Endodermal cell (in vitro differentiated cells): Measurements from ENCODE around the gene CLN6. TPM values are rescaled to one million over a fixed set of nuclear protein-coding genes. Genes with fewer than 3 reads are reported as not detected.

ENCODE experiments used
- DNase-seq: peaks from one replicate; pipeline ENCODE4 v3.0.0-alpha.2; 2017
- H3K27ac ChIP-seq: 2 replicates; pipeline ENCODE4 v1.5.1; 2013; ENCODE audit warnings: mild to moderate bottlenecking, low read depth, low read length, moderate library complexity
- H3K27me3 ChIP-seq: 2 replicates; pipeline ENCODE4 v1.6.1; 2013; ENCODE audit warnings: mild to moderate bottlenecking, low read length, moderate library complexity; ENCODE audit not compliant: insufficient read depth, control insufficient read depth, poor library complexity, severe bottlenecking
- H3K36me3 ChIP-seq: 2 replicates; pipeline ENCODE4 v1.7.0; 2013; ENCODE audit warnings: mild to moderate bottlenecking, low read length, moderate library complexity; ENCODE audit not compliant: control insufficient read depth, insufficient read depth
- H3K4me1 ChIP-seq: one replicate; pipeline ENCODE4 v1.7.0; 2013; ENCODE audit warnings: low read length; ENCODE audit not compliant: control insufficient read depth, insufficient read depth
- H3K4me3 ChIP-seq: 2 replicates; pipeline ENCODE4 v1.5.1; 2013; ENCODE audit warnings: mild to moderate bottlenecking, low read length, moderate library complexity
- H3K9ac ChIP-seq: 2 replicates; pipeline ENCODE4 v1.6.1; 2013; ENCODE audit warnings: mild to moderate bottlenecking, low read length, moderate library complexity; ENCODE audit not compliant: poor library complexity, severe bottlenecking; ENCODE audit errors: extremely low read depth
- H3K9me3 ChIP-seq: 2 replicates; pipeline ENCODE4 v1.6.1; 2013; ENCODE audit warnings: mild to moderate bottlenecking, low read length, moderate library complexity; ENCODE audit not compliant: control insufficient read depth
- H3K27ac Mint-ChIP-seq: 2 replicates; pipeline ENCODE4 v1.8.0; 2020; ENCODE audit warnings: mixed read lengths
- H3K27me3 Mint-ChIP-seq: 2 replicates; pipeline ENCODE4 v1.8.0; 2021; ENCODE audit warnings: mild to moderate bottlenecking, mixed read lengths; ENCODE audit not compliant: insufficient read depth
- H3K36me3 Mint-ChIP-seq: 2 replicates; pipeline ENCODE4 v1.8.0; 2020; ENCODE audit warnings: low read depth, mixed read lengths
- H3K4me1 Mint-ChIP-seq: 2 replicates; pipeline ENCODE4 v1.8.0; 2020; ENCODE audit warnings: mixed read lengths
- H3K4me3 Mint-ChIP-seq: 2 replicates; pipeline ENCODE4 v1.8.0; 2020; ENCODE audit warnings: mild to moderate bottlenecking, moderate library complexity, mixed read lengths
- H3K9me3 Mint-ChIP-seq: 2 replicates; pipeline ENCODE4 v1.8.0; 2020; ENCODE audit warnings: mild to moderate bottlenecking, mixed read lengths
- WGBS, 2 experiments: methylation state at CpG; one replicate each; pipeline versions ENCODE4 v1.1.5 to v1.1.7; 2013; ENCODE audit warnings: missing lambda C conversion rate in 2 of 2, mixed read lengths in 1 of 2; ENCODE audit not compliant: insufficient coverage in 1 of 2, insufficient read length in 1 of 2; 5-methylcytosine and 5-hydroxymethylcytosine counted together
- total RNA-seq, 2 donors: library from RNA; stranded (reverse); fragmentation: NEBNext Ultra II Directional in 1 of 2; extraction: Animal tissue kit (Norgen Biotek cat#: 25700) in 1 of 2; gene quantifications; 2 replicates in 1 of 2; 3 replicates in 1 of 2; pipeline ENCODE4 v1.2.1, GENCODE V29; 2021
- TF ChIP-seq, protein P1 (sequence below): fragments of 200-600 bp; sonication (generic); conservative IDR thresholded peaks from 2 replicates; pipeline ENCODE4 v1.5.0; 2021; ENCODE audit warnings: antibody characterized with exemption, mild to moderate bottlenecking

CLN6 gene
- total RNA-seq, 2 donors from 2014 or later = 51.6 to 59.6 TPM

GRCh38 chr15:68197661-68198437, 31.7 kb downstream of the CLN6 start:
- peaks cover 6% of the 10 kb centered on the region for H3K4me1 ChIP-seq
- H3K27me3 Mint-ChIP-seq = no peaks in the 10 kb centered on the region
- 94 to 98% methylated on average over 7 to 11 of the region's 11 CpGs for WGBS, 2 experiments
- peak; percentile 42 for DNase-seq
- peaks cover 10% of the 10 kb centered on the region for H3K36me3 ChIP-seq
- H3K4me1 Mint-ChIP-seq = peaks cover 26% of the 10 kb centered on the region
- no peaks in the 10 kb centered on the region for H3K9me3 Mint-ChIP-seq
- no peak overlapping the region for H3K27ac ChIP-seq
- no peak overlapping the region for H3K4me3 ChIP-seq
- H3K4me3 Mint-ChIP-seq = no peak overlapping the region
- H3K27me3 ChIP-seq = no peaks in the 10 kb centered on the region
- H3K9me3 ChIP-seq = no peaks in the 10 kb centered on the region
- H3K27ac Mint-ChIP-seq = no peak overlapping the region
- peaks cover 8% of the 10 kb centered on the region for H3K36me3 Mint-ChIP-seq
- no peak overlapping the region for H3K9ac ChIP-seq
- TF ChIP-seq, protein P1, sequence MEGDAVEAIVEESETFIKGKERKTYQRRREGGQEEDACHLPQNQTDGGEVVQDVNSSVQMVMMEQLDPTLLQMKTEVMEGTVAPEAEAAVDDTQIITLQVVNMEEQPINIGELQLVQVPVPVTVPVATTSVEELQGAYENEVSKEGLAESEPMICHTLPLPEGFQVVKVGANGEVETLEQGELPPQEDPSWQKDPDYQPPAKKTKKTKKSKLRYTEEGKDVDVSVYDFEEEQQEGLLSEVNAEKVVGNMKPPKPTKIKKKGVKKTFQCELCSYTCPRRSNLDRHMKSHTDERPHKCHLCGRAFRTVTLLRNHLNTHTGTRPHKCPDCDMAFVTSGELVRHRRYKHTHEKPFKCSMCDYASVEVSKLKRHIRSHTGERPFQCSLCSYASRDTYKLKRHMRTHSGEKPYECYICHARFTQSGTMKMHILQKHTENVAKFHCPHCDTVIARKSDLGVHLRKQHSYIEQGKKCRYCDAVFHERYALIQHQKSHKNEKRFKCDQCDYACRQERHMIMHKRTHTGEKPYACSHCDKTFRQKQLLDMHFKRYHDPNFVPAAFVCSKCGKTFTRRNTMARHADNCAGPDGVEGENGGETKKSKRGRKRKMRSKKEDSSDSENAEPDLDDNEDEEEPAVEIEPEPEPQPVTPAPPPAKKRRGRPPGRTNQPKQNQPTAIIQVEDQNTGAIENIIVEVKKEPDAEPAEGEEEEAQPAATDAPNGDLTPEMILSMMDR = no peak

DNA sequence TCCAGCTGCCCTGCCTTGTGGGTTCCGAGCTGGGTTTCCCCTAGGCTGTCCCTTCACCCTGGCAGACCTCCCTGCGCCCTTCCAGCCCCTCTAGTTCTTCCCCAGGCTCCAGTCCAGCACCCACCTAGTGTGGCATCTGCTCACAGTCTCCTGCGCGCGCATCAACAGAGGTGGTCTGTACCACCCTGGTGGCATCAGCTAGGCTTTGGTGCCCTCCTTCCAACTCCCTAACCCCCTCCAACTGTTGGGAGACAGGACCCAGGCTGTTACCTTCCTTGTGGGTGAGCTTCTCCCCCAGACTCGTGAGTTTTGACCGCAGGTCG, 32.4 kb downstream of the CLN6 start:
- no peak overlapping the region for H3K4me3 ChIP-seq
- H3K9me3 ChIP-seq = no peaks in the 10 kb centered on the region
- no peak overlapping the region for H3K4me3 Mint-ChIP-seq
- no peak overlapping the region for H3K27ac Mint-ChIP-seq
- TF ChIP-seq, protein P1 = no peak
- H3K36me3 Mint-ChIP-seq = peaks cover 14% of the 10 kb centered on the region
- H3K27me3 ChIP-seq = no peaks in the 10 kb centered on the region
- peak overlapping the region; percentile 9 for H3K27ac ChIP-seq
- H3K4me1 Mint-ChIP-seq = peaks cover 22% of the 10 kb centered on the region
- no peaks in the 10 kb centered on the region for H3K27me3 Mint-ChIP-seq
- H3K36me3 ChIP-seq = peaks cover 17% of the 10 kb centered on the region
- WGBS, 2 experiments = 93 to 96% methylated on average over 5 to 8 of the region's 8 CpGs
- no peaks in the 10 kb centered on the region for H3K9me3 Mint-ChIP-seq
- DNase-seq = peak; percentile 33
- H3K9ac ChIP-seq = no peak overlapping the region
- peaks cover 4% of the 10 kb centered on the region for H3K4me1 ChIP-seq

GRCh38 chr15:68196445-68197169, 32.9 kb downstream of the CLN6 start:
- H3K4me1 Mint-ChIP-seq = peaks cover 22% of the 10 kb centered on the region
- WGBS, 2 experiments = 95 to 97% methylated on average over 14 to 17 of the region's 17 CpGs
- Histone ChIP-seq H3K4me3 (no peak overlapping the region), H3K4me1 (peaks cover 3% of the 10 kb centered on the region), H3K27me3 (no peaks in the 10 kb centered on the region), H3K36me3 (peaks cover 22% of the 10 kb centered on the region), H3K27ac (peak overlapping the region; percentile 9), H3K9ac (no peak overlapping the region), H3K9me3 (no peaks in the 10 kb centered on the region)
- peak; percentile 31 for DNase-seq
- TF ChIP-seq, protein P1 = no peak
- H3K27me3 Mint-ChIP-seq = no peaks in the 10 kb centered on the region
- H3K27ac Mint-ChIP-seq = no peak overlapping the region
- H3K4me3 Mint-ChIP-seq = no peak overlapping the region
- H3K9me3 Mint-ChIP-seq = no peaks in the 10 kb centered on the region
- peaks cover 16% of the 10 kb centered on the region for H3K36me3 Mint-ChIP-seq
